Bronchial epithelial cell (primary cell): ENCODE measurements around the gene TMEM198. TPM values are rescaled to one million over a fixed set of nuclear protein-coding genes. Genes with fewer than 3 reads are reported as not detected.

Experiments used
- DNase-seq: peaks from one replicate; pipeline ENCODE4 v3.0.0-alpha.2; 2010; ENCODE audit warnings: low read depth
- FAIRE-seq: peaks from 2 replicates; lab custom pipeline; 2011; peaks lifted over from hg19 to GRCh38; lab: Jason Lieb, UNC
- H3K27me3 ChIP-seq: 2 replicates; pipeline ENCODE4 v1.5.1; 2011; ENCODE audit warnings: low read length; ENCODE audit not compliant: control insufficient read depth, insufficient read depth
- H3K36me3 ChIP-seq: 2 replicates; pipeline ENCODE4 v1.5.1; 2011; ENCODE audit warnings: low read length; ENCODE audit not compliant: control insufficient read depth, insufficient read depth
- H3K4me3 ChIP-seq: 2 replicates; pipeline ENCODE4 v1.5.1; 2011; ENCODE audit warnings: mild to moderate bottlenecking, low read depth, low read length, control low read depth
- total RNA-seq: library from RNA; depleted of rRNA; stranded (reverse); fragments of >200 nt; gene quantifications from 2 replicates; pipeline ENCODE4 v1.2.1, GENCODE V29; 2014
- TF ChIP-seq, protein P1 (sequence below): IDR thresholded peaks from 2 replicates; pipeline ENCODE4 v1.5.1; 2011; ENCODE audit warnings: mild to moderate bottlenecking, moderate library complexity, low read length, control low read depth, inconsistent platforms; ENCODE audit not compliant: insufficient read depth, severe bottlenecking

The TMEM198 gene
- total RNA-seq, 1 donor from 2014 or later = under 0.01 TPM

DNA sequence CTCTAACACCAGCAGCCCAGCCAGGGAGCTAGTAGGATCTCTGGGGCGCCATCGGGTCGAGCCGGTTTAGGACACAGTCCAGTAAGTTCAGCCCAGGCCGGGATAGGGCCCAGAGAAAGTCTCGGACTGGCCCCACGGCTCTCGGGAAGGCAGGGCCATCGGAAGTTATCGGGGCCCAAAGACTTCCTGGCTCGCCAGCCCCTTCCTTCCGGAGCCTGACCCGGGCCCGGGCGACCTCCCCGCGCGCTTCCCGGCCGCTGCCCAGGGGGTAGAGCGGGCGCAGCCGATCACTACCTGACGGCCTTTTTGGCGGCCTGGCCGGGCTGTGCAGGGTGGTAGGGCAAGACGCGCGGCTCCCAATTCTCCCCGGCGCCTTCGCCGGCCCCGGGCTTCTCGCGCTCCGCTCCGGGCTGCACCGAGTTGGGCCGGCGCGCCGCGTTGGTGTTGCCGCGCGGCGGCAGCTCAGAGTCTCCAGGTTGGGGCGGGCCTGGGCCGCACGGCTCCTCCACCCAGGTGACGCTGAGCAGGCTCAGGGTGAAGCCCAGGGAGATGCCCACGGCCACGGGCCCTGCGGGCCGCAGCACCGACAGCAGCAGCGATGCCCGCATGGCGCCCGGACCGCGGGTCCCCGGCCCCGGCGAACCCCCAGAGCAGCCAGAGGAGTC, 765 bp upstream of the TMEM198 start:
- peak overlapping the region; percentile 82 for H3K4me3 ChIP-seq
- no peak for FAIRE-seq
- no peak for DNase-seq
- H3K27me3 ChIP-seq = no peaks in the 10 kb centered on the region
- TF ChIP-seq, protein P1, sequence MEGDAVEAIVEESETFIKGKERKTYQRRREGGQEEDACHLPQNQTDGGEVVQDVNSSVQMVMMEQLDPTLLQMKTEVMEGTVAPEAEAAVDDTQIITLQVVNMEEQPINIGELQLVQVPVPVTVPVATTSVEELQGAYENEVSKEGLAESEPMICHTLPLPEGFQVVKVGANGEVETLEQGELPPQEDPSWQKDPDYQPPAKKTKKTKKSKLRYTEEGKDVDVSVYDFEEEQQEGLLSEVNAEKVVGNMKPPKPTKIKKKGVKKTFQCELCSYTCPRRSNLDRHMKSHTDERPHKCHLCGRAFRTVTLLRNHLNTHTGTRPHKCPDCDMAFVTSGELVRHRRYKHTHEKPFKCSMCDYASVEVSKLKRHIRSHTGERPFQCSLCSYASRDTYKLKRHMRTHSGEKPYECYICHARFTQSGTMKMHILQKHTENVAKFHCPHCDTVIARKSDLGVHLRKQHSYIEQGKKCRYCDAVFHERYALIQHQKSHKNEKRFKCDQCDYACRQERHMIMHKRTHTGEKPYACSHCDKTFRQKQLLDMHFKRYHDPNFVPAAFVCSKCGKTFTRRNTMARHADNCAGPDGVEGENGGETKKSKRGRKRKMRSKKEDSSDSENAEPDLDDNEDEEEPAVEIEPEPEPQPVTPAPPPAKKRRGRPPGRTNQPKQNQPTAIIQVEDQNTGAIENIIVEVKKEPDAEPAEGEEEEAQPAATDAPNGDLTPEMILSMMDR = no peak
- peaks cover 25% of the 10 kb centered on the region for H3K36me3 ChIP-seq

DNA sequence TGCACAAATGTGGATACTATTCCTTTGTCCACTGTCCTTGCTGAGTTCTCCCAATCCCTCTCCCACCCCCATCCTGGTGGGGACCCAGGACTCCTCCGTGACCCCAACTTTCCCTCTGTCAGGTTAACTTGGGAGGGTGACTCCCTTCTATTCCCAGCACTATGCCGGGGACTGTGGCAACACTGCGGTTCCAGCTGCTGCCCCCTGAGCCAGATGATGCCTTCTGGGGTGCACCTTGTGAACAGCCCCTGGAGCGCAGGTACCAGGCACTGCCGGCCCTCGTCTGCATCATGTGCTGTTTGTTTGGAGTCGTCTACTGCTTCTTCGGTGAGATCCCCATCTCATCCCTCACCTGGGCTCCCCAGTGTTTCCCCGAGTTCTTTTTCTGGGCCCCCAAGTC, 739 bp downstream of the TMEM198 start:
- Histone ChIP-seq H3K4me3 (no peak overlapping the region), H3K27me3 (no peaks in the 10 kb centered on the region), H3K36me3 (peaks cover 15% of the 10 kb centered on the region)
- FAIRE-seq (no peak), DNase-seq (no peak)
- TF ChIP-seq, protein P1 = no peak

DNA sequence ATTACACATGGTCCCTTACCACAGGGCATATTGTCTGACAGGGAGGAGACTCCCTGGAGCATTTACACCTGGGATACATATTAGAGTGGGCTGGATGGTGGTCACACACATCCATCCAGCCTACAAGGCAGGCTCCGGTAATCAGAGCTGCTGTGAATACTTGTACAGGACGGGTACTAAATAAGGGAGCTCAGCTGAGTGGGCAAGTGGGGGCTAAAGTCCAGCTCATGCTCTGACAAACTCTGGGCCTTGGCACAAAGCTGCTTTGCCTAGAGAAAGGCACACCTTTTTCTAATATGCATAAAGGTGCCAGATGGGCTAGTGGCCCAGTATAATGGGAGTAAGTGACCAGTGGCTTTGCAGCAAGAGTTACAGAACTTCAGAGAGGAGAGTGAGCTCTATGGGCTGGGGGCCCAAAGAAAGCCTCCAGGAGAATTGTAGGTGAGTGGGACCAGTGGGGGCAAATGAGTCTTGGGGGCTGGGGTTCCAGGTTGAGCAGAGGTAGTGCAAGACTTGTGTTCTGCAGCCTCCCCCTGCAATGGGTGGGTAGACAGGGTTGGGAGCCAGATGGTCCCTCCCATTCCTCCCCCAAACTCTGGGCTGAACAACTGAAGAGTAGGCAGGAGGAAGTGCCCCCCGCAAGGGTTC, 1.6 kb downstream of the TMEM198 start:
- DNase-seq (no peak), FAIRE-seq (no peak)
- Histone ChIP-seq H3K27me3 (no peaks in the 10 kb centered on the region), H3K4me3 (no peak overlapping the region), H3K36me3 (peaks cover 8% of the 10 kb centered on the region)
- TF ChIP-seq, protein P1 = no peak

DNA sequence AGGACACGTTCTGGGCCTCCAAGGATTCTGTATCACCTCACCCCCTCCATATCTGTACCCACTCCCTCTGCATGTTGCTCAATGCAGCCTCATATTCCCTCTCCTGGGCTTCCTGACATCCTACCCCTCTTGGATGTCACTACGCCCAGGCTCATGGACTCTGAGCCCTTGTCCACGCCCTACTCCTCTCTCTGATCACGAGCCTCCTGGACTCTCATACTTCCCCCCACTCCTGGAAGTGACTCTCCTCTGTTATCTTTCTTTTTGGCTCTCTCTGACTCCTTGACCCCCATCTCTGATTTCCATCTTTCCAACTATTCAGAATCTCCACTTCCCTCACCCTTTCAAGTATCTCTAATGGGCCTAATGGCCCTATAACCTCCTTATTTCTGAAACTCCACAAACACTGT, 2.1 kb downstream of the TMEM198 start:
- DNase-seq (no peak), FAIRE-seq (no peak)
- Histone ChIP-seq H3K27me3 (no peaks in the 10 kb centered on the region), H3K4me3 (no peak overlapping the region), H3K36me3 (peaks cover 2% of the 10 kb centered on the region)
- TF ChIP-seq, protein P1 = no peak

DNA sequence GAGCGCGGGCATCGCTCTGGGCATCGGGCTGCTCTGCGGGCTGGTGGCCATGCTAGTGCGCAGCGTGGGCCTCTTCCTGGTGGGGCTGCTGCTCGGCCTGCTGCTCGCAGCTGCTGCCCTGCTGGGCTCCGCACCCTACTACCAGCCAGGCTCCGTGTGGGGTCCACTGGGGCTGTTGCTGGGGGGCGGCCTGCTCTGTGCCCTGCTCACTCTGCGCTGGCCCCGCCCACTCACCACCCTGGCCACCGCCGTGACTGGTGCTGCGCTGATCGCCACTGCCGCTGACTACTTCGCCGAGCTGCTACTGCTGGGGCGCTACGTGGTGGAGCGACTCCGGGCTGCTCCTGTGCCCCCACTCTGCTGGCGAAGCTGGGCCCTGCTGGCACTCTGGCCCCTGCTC, 3.8 kb downstream of the TMEM198 start:
- TF ChIP-seq, protein P1 = no peak
- FAIRE-seq (no peak), DNase-seq (no peak)
- Histone ChIP-seq H3K36me3 (no peaks in the 10 kb centered on the region), H3K27me3 (no peaks in the 10 kb centered on the region), H3K4me3 (no peak overlapping the region)
